Measurements from ENCODE around the gene PTPRA. TPM values are rescaled to one million over a fixed set of nuclear protein-coding genes. Genes with fewer than 3 reads are reported as not detected.

The PTPRA gene
- total RNA-seq, 2 experiments from 2014 or later, result 66.4 to 83.9 TPM

DNA sequence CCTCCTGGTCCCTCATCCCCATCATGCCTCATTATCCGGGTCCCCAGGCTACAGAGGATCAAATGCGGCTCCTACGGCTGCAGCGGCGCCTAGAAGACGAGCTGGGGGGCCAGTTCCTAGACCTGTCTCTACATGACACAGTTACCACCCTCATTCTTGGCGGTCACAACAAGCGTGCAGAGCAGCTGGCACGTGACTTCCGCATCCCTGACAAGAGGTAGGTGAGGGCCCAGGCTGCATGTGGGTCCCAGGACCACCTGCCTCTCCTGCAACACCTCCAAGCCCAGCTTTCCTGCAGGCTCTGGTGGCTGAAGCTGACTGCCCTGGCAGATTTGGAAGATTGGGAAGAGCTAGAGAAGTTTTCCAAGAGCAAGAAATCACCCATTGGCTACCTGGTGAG, 8.2 kb upstream of the PTPRA start:
- Mint-ChIP-seq H3K27ac (no peak overlapping the region), H3K36me3 (ENCODE audit: low read depth) (peaks cover 27% of the 10 kb centered on the region), H3K4me3 (no peak overlapping the region)

DNA sequence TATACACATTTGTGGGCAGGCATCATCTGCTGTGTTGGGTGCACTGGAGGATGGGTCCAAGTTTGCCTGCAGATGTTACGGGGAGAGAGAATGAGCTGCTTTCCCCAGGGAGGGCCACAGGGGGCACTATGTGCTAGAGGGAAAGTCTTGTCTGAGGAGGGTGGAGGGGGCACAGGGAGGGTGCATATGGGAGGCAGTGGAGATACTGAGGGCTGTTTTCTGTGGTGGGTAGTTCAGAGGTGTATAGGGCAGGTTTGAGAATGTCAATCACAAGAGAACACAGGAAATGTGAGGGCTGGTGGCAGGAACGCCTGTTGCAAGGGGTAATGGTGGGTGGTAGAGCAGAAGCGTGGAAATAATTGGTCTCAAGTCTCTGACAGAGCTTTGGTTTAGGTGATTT, 7.7 kb upstream of the PTPRA start:
- no peak for DNase-seq
- H3K4me1 Mint-ChIP-seq, result peaks cover 27% of the 10 kb centered on the region
- no peaks in the 10 kb centered on the region for H3K9me3 Mint-ChIP-seq
- ChIA-PET POLR2A (no interaction called here), CTCF (interaction anchor here (1.4 to 2.1 kb wide), 2 partner anchors 9 to 16 kb away, joined by 5 to 6 read pairs; no protein-coding TSS in a partner anchor)
- no peak overlapping the region for H3K4me3 Mint-ChIP-seq
- H3K36me3 Mint-ChIP-seq (ENCODE audit: low read depth), result peaks cover 27% of the 10 kb centered on the region
- no peak overlapping the region for H3K27ac Mint-ChIP-seq
- H3K27me3 Mint-ChIP-seq, result no peaks in the 10 kb centered on the region

More for the DNA sequence above, 8.2 kb upstream of the PTPRA start:
- ChIA-PET POLR2A (no interaction called here), CTCF (interaction anchor here (1.4 to 2.1 kb wide), 3 partner anchors 9 to 15 kb away, joined by 3 to 6 read pairs (median 5); no protein-coding TSS in a partner anchor)
- H3K27me3 Mint-ChIP-seq, result no peaks in the 10 kb centered on the region
- no peak for DNase-seq
- no peaks in the 10 kb centered on the region for H3K9me3 Mint-ChIP-seq
- H3K4me1 Mint-ChIP-seq, result peaks cover 23% of the 10 kb centered on the region

DNA sequence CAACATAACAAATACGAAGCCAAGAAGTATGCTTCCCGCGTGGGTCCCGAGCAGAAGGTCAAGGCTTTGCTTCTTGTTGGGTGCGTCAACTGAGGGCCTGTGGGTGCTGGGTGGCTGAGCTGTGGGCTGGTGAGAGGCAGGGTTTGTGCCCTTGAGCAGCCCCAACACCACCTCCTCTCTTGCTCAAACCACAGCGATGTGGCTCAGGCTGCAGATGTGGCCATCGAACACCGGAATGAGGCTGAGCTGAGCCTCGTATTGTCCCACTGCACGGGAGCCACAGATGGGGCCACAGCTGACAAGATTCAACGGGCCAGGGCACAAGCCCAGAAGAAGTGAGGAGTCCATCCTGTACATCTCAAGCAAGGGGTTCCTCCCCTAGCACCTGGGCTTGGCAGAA, 7.0 kb upstream of the PTPRA start:
- CTCF ChIA-PET, result interaction anchor here (0.6 to 1.5 kb wide), 4 partner anchors 10 to 178 kb away, joined by 3 to 5 read pairs (median 3); no protein-coding TSS in a partner anchor
- Mint-ChIP-seq H3K4me3 (no peak overlapping the region), H3K27ac (no peak overlapping the region), H3K9me3 (no peaks in the 10 kb centered on the region), H3K27me3 (no peaks in the 10 kb centered on the region), H3K36me3 (ENCODE audit: low read depth) (peaks cover 24% of the 10 kb centered on the region), H3K4me1 (peaks cover 33% of the 10 kb centered on the region)
- POLR2A ChIA-PET, result no interaction called here
- DNase-seq, result no peak

GRCh38 chr20:2867081-2867864, 6.0 kb upstream of the PTPRA start:
- Mint-ChIP-seq H3K36me3 (ENCODE audit: low read depth) (peaks cover 20% of the 10 kb centered on the region), H3K27me3 (no peaks in the 10 kb centered on the region), H3K9me3 (no peaks in the 10 kb centered on the region), H3K4me3 (no peak overlapping the region), H3K27ac (peak overlapping the region; percentile 46), H3K4me1 (peaks cover 40% of the 10 kb centered on the region)
- no peak for DNase-seq
- ChIA-PET CTCF (interaction anchor here (1.0 to 1.5 kb wide), 3 partner anchors 18 to 179 kb away, joined by 3 to 4 read pairs (median 3); no protein-coding TSS in a partner anchor), POLR2A (no interaction called here)

DNA sequence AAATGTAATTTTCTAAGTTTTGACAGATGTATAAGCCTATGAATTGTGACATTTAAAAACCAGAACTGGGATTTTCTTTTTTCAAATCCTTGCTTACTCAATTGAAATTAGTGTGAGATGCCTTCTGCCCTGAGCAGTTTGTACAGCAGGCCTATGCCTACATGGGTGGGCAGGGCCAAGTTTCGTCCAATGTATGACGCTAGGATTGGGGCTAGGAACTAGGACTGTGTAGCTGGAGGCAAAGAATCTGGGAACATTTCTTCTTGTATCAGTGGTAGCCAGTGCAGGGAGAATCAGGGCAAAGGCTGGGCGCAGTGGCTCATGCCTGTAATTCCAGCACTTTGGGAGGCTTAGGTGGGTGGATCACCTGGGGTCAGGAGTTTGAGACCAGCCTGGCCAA, 3.9 kb upstream of the PTPRA start:
- peaks cover 45% of the 10 kb centered on the region for H3K4me1 Mint-ChIP-seq
- no peaks in the 10 kb centered on the region for H3K27me3 Mint-ChIP-seq
- H3K9me3 Mint-ChIP-seq, result no peaks in the 10 kb centered on the region
- H3K27ac Mint-ChIP-seq, result peak overlapping the region; percentile 33
- CTCF ChIA-PET, result no interaction called here
- no peak for DNase-seq
- H3K4me3 Mint-ChIP-seq, result no peak overlapping the region
- peaks cover 18% of the 10 kb centered on the region for H3K36me3 Mint-ChIP-seq (ENCODE audit: low read depth)
- POLR2A ChIA-PET, result no interaction called here

GRCh38 chr20:2871111-2871465, 2.2 kb upstream of the PTPRA start:
- H3K4me1 Mint-ChIP-seq, result peaks cover 50% of the 10 kb centered on the region
- H3K4me3 Mint-ChIP-seq, result no peak overlapping the region
- ChIA-PET POLR2A (no interaction called here), CTCF (interaction anchor here (3.8 kb wide), 1 partner anchor 10 kb away, joined by 15 read pairs; no protein-coding TSS in a partner anchor)
- no peak for DNase-seq
- H3K9me3 Mint-ChIP-seq, result no peaks in the 10 kb centered on the region
- H3K27ac Mint-ChIP-seq, result no peak overlapping the region
- H3K36me3 Mint-ChIP-seq (ENCODE audit: low read depth), result peaks cover 22% of the 10 kb centered on the region
- H3K27me3 Mint-ChIP-seq, result no peaks in the 10 kb centered on the region

DNA sequence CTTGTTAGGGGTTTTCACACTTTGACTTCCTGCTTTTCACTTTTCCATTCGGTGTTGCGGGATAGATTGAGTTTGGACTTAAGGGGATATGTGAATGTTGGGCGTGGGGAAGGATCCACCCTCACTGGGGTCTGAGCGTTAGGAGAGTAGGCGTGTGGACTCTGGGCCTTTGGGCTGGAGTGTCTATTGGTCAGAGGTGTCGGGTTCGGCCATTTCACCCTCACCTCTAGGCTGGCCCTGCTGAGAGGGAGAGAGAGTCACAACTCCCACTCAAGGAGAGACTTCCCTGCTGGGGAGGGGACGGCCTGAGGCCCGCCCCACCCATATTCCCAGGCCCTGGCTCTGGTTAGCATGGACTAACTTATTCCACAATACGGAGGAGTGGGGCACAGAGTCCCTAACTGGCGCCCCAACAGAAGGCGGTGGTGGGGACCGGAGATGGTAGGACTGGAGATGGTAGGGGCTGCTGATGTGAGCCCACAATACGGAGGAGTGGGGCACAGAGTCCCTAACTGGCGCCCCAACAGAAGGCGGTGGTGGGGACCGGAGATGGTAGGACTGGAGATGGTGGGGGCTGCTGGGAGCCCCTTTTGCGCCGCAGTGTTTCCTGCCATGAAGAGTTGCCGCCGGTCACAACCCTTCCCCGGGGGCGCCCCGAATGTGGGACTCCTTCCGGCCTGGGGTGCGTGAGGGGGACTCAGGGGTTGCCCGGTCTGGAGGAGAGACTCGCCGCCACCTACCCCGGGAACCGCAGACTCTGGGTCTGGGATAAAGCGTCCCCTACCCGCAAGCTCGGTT, 1.4 kb upstream of the PTPRA start:
- Mint-ChIP-seq H3K9me3 (no peaks in the 10 kb centered on the region), H3K27me3 (no peaks in the 10 kb centered on the region), H3K27ac (peak overlapping the region; percentile 92), H3K4me3 (peak overlapping the region; percentile 83), H3K4me1 (peaks cover 57% of the 10 kb centered on the region), H3K36me3 (ENCODE audit: low read depth) (peaks cover 22% of the 10 kb centered on the region)
- no peak for DNase-seq
- POLR2A ChIA-PET, result interaction anchor here (0.6 kb wide), 1 partner anchor 9 kb away, joined by 3 read pairs; no protein-coding TSS in a partner anchor
- CTCF ChIA-PET, result interaction anchor here (0.5 to 3.8 kb wide), 4 partner anchors 10 to 92 kb away, joined by 3 to 15 read pairs (median 4); partner anchors contain the start of genes PCED1A and VPS16

- Mint-ChIP-seq H3K36me3 (ENCODE audit: low read depth) (peaks cover 23% of the 10 kb centered on the region), H3K9me3 (no peaks in the 10 kb centered on the region), H3K4me3 (peak overlapping the region; percentile 83), H3K27ac (peak overlapping the region; percentile 92), H3K4me1 (peaks cover 53% of the 10 kb centered on the region), H3K27me3 (no peaks in the 10 kb centered on the region)
- CTCF ChIA-PET, result interaction anchor here (0.5 to 3.8 kb wide), 5 partner anchors 11 to 91 kb away, joined by 3 to 15 read pairs (median 4); partner anchors contain the start of genes PCED1A and VPS16
- peak; percentile 80 for DNase-seq
- POLR2A ChIA-PET, result interaction anchor here (1.0 kb wide), 1 partner anchor 128 kb away, joined by 3 read pairs; no protein-coding TSS in a partner anchor
Measured at GRCh38 chr20:2872459-2873009, 747 bp upstream of the PTPRA start.

DNA sequence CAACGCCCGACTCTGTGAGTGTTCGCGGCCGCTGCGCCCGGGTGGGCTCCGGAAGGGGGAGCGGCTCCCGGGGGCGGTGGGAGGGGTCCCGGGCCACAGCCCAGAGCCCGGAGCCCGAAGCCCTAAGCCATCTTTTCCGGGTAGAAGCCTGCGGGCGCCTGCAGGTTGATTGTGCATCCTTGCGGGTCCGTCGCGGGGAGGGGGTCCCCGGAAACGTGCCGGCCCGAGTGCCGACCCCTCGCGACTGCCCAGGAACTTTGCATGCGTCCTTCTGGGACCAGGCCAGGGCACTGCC, 413 bp downstream of the PTPRA start:
- Mint-ChIP-seq H3K4me1 (peaks cover 48% of the 10 kb centered on the region), H3K27ac (peak overlapping the region; percentile 87), H3K9me3 (no peaks in the 10 kb centered on the region), H3K4me3 (peak overlapping the region; percentile 87), H3K27me3 (no peaks in the 10 kb centered on the region), H3K36me3 (ENCODE audit: low read depth) (peaks cover 19% of the 10 kb centered on the region)
- CTCF ChIA-PET, result interaction anchor here (0.8 to 3.8 kb wide), 2 partner anchors 12 to 22 kb away, joined by 3 to 15 read pairs; no protein-coding TSS in a partner anchor
- POLR2A ChIA-PET, result interaction anchor here (1.0 kb wide), 1 partner anchor 127 kb away, joined by 3 read pairs; no protein-coding TSS in a partner anchor
- DNase-seq, result peak; percentile 67

GRCh38 chr20:2874456-2874855, 1.2 kb downstream of the PTPRA start:
- POLR2A ChIA-PET, result no interaction called here
- peak; percentile 23 for DNase-seq
- peak overlapping the region; percentile 87 for H3K4me3 Mint-ChIP-seq

DNA sequence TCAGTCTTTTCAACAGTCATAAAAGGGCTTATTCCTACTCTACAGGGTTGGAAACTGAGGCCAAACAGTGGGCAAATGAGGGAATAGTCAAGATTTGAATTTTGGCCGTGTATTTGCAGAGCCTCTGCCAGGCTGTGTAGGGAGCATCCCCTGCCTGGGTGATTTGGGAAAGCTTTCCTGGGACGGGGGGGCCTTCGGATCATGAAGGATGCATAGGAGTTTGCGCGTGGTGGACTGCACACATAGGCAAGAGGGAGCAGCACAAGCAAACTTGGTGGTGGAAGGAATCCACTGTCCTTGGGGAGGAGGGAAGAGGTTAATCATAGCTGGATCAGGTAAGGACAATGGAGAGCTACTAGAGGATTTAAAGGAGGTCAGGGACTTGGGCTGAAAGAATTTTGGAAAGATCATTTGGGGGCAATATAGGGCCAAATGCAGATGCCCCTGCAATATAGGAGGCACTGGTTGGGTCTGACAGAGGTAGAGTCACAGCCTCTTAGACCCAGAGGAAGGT, 2.5 kb downstream of the PTPRA start:
- peaks cover 48% of the 10 kb centered on the region for H3K4me1 Mint-ChIP-seq
- no peak for DNase-seq
- peak overlapping the region; percentile 45 for H3K4me3 Mint-ChIP-seq
- CTCF ChIA-PET, result interaction anchor here (0.6 to 1.4 kb wide), 2 partner anchors 26 to 210 kb away, joined by 3 read pairs; no protein-coding TSS in a partner anchor
- POLR2A ChIA-PET, result interaction anchor here (0.5 kb wide), 1 partner anchor 177 kb away, joined by 5 read pairs; no protein-coding TSS in a partner anchor
- H3K27me3 Mint-ChIP-seq, result no peaks in the 10 kb centered on the region
- H3K36me3 Mint-ChIP-seq (ENCODE audit: low read depth), result peaks cover 23% of the 10 kb centered on the region
- no peaks in the 10 kb centered on the region for H3K9me3 Mint-ChIP-seq
- H3K27ac Mint-ChIP-seq, result peak overlapping the region; percentile 48

More at GRCh38 chr20:2874456-2874855, 1.2 kb downstream of the PTPRA start:
- peak overlapping the region; percentile 87 for H3K27ac Mint-ChIP-seq
- H3K9me3 Mint-ChIP-seq, result no peaks in the 10 kb centered on the region
- CTCF ChIA-PET, result interaction anchor here (1.4 kb wide), 1 partner anchor 27 kb away, joined by 3 read pairs; no protein-coding TSS in a partner anchor
- no peaks in the 10 kb centered on the region for H3K27me3 Mint-ChIP-seq
- peaks cover 53% of the 10 kb centered on the region for H3K4me1 Mint-ChIP-seq
- peaks cover 19% of the 10 kb centered on the region for H3K36me3 Mint-ChIP-seq (ENCODE audit: low read depth)

GRCh38 chr20:2878515-2878914, 5.2 kb downstream of the PTPRA start:
- CTCF ChIA-PET, result interaction anchor here (0.6 to 0.8 kb wide), 2 partner anchors 12 to 112 kb away, joined by 3 read pairs; no protein-coding TSS in a partner anchor
- H3K4me3 Mint-ChIP-seq, result no peak overlapping the region
- POLR2A ChIA-PET, result no interaction called here
- no peak overlapping the region for H3K27ac Mint-ChIP-seq
- peaks cover 34% of the 10 kb centered on the region for H3K4me1 Mint-ChIP-seq
- no peak for DNase-seq
- no peaks in the 10 kb centered on the region for H3K9me3 Mint-ChIP-seq
- no peaks in the 10 kb centered on the region for H3K27me3 Mint-ChIP-seq
- peaks cover 25% of the 10 kb centered on the region for H3K36me3 Mint-ChIP-seq (ENCODE audit: low read depth)

Measured in activated CD4-positive, alpha-beta T cell treated with anti-CD3 and anti-CD28 coated beads, Interleukin-2, amount 10 ng/mL, durations not matched to agents 7 days and 5 days (primary cell).